Measurements from ENCODE around the gene CD164L2.
"Not testable (repeated sequence)": the region's sequence is repeated elsewhere in the genome, so short reads cannot be mapped to it uniquely, and the experiment has no call there.

CD164L2 gene

GRCh38 chr1:27384797-27385196, 1.7 kb upstream of the CD164L2 start:
- not testable (repeated sequence) for DNase-seq (ENCODE audit: low spot score)

DNA sequence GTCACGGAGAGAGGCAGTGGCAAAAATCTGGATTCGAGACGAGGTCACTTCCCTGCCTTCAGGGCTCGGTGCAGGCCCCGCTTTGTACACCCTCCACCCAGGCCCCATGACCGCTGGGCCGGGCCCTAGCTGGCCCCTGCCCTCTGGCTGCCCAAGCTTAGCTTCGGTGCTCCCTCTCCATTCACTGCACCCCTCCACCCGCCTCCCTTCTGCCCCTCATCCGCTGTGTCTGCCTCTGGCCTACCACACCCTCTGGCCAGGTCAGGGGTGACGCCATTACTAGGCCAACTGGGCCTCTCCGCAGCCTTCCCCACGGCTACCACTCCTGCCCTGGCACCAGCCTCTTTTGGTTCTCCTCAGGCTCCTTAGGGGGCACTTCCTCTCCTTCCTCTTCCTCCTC, 528 bp upstream of the CD164L2 start:
- no peak for DNase-seq (ENCODE audit: low spot score)

DNA sequence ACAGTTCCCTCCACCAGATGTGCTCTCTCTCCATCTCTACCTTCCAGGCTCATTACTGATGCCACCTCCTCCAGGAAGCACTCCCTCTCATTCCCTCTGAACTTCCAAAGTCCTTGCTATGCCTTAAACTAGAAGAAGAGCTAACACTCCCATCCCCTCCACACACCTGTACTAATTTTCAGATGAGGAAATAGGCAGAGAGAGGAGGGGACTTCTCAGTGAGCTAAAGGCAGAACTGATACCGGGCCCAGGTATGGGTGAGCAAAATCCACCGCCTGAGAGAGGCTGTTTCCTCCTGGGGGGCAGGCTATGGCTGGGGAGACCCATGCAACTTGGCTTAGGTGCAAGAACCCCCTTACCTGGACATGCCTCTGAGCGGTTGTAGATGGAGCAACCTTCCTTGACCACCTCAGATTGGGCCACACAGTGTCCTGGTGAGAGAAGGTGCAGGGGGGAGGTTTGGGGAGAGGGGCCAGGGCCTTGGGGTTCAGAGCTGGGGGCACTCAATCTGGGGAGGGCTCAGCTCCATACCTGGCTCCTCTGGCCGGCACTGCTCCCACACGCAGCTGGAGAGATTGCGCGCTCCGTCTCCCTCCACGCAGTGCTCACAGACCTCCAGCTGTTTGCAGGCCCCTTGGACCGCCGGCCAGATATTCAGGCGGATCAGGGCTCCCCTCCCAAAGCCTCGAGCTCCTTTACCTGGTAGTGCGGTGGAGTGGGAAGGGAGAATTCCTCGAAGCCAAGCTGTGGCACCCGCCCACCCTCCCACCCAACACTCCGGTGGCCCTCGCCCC, 967 bp downstream of the CD164L2 start:
- DNase-seq (ENCODE audit: low spot score): no peak

- no peak for DNase-seq (ENCODE audit: low spot score)
Measured at GRCh38 chr1:27380766-27381733, 2.1 kb downstream of the CD164L2 start.

GRCh38 chr1:27380224-27380623, 2.9 kb downstream of the CD164L2 start:
- no peak for DNase-seq (ENCODE audit: low spot score)

DNA sequence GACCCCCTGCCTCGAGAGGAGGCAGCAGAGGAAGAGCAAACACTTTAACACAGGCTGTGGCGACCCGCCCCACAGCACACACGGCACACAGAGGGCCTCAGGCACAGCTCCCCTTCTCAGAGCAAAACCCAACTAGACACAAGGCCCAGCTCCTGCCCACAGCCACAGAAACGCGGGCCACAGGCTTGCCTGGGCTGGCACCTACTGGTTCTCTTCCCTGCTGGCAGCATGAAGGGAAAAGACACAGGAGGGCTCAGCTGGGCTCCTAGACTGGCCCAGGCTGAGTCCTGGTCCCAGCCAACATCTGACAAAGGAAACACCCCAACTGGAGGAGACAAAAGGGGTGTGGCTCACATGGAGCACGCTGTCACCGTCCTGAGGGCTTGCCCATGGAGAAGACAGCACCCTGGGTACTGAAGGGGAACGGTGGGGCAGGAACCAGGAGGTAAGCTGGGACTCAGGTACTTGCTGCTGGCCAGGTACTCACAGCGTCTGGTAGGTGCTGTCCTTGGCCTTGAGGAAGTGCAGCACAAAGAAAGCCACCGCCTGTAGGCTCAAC, 3.5 kb downstream of the CD164L2 start:
- no peak for DNase-seq (ENCODE audit: low spot score)

DNA sequence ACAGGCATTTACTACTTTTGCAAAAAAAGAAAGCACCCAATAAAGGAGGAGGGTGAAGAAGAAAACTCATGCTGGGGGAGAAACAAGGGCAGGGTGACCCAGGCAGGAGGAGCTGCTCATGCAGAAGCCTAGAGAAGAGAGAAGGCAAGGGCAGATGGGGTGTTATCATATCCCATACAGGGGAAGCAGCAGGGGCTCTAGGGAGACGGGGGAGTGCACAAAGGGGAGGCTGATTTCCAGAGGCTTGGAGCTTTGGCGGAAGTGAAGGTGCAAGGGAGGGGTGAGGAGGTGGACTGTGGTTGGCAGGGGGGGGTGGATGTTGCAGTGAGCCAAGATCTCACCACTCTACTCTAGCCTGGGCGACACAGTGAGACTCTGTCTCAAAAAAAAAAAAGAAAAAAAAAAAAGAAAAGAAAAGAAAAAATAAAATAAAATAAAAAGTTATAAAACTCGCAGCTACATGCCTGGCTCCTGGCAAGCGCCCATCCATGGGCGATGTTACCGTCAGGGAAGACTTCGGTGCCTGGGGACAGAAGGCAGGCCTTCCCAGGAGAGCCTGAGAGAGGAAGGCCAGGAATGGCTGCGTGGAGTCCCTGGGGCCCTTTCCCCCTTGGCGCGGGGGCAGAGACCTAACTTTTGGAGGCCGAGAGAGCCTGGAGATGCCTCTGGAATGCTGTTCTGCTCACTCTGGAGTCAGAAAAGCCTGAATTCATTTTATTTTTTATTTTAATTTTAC, 5.2 kb downstream of the CD164L2 start:
- DNase-seq (ENCODE audit: low spot score): no peak

- DNase-seq (ENCODE audit: low spot score): no peak
Measured at GRCh38 chr1:27374362-27375086, 8.6 kb downstream of the CD164L2 start, which contains the start of gene FCN3. Gene FCN3 (minus strand): TSS chr1:27374824. CDS start chr1:27374818, 6 bp downstream.

GRCh38 chr1:27372808-27373690, 10.1 kb downstream of the CD164L2 start:
- no peak for DNase-seq (ENCODE audit: low spot score)

GRCh38 chr1:27372022-27372807, 10.9 kb downstream of the CD164L2 start:
- DNase-seq (ENCODE audit: low spot score): no peak

- DNase-seq (ENCODE audit: low spot score): no peak
Measured at GRCh38 chr1:27368869-27369582, 14.1 kb downstream of the CD164L2 start.

GRCh38 chr1:27367160-27367650, 15.9 kb downstream of the CD164L2 start:
- DNase-seq (ENCODE audit: low spot score): no peak

DNA sequence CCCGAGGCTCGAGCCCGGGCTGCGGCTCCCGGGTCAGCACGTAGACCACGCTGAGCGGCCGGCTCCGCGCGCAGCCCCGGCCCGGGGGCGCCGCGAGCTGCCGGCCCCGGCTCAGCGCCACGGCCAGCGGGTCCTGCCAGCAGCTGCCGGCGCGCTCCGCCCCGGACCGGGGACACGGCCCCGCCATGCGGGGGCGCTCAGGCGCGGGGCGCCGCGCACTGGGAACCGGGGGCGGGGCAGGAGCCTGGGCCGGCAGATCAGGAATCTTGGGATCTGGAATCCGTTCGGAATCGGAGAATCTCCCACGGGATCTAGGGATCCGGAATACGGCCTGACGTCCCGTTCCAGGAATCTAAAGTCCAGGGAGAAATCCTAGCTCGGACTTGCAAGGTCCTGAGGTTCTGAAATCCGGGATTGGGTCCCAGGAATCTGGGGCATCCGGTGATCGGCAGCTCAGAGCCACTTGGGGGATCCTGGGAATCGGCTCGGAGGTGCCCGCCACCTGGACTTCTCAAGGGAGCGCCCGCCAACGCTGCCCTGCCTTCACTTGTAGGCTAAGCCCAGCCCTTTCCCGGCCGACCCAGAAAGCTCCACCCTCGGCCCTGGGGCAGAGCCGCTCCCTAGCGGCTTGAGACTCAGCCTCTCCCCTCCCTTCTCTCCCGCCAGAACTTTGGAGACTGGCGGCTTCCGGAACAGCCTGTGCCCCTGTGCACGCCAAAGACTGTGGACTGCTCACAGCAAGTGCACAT, 16.5 kb downstream of the CD164L2 start, which contains the start of gene MAP3K6:
TSS of gene MAP3K6 (minus strand) at position 551 of the 749 bp plus-strand sequence. CDS start at position 187, 364 bp downstream.
- DNase-seq (ENCODE audit: low spot score): no peak

DNA sequence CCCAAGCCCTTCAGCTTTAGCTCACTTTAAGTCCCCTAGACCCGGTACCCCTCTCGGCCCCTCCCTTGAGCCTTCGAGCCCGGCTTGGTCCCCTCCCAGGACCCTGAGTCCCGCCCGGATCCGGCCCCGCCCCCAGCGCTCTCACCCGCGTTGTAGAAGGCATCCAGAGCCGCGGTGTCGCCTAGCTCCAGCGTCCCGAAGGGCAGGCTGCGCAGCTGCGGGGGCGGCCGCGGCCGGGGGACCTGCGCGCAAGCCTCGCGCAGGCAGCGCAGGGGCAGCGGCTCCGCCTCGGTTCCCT, 17.1 kb downstream of the CD164L2 start:
- peak; percentile 65 for DNase-seq (ENCODE audit: low spot score)

- DNase-seq (ENCODE audit: low spot score): peak; percentile 77
Measured at GRCh38 chr1:27365372-27366112, 17.6 kb downstream of the CD164L2 start.

DNA sequence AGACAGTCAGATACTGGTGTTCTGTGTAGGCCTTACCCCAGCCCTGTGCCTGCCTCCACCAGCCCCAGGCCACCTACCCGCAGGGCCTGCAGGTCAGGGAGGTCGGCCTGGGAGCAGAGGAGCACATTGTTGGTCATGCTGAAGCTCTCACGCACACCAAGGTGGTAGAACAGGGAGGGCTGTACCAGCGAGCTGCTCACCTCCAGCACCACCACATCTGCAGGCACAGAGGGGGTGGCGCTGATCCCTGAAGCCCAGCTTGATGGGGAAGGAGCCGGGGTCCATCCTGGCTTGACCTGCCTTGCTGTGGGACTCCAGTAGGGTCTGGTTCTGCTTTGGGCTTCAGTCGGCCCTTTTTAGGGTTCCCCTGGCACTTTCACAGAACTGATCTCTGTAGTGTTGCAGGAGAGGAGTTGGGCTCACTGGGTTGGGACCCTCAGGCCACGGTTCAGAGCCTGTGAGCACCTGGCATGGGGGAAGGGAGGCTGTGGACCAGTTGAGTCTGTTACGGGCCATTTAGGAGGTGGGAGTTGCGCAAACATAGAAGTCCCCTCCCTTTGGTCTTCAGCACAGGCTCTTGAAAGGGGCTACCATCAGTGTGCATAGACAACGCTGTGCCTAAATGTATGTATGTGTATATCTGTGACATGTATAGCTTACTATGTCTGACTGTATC, 18.3 kb downstream of the CD164L2 start:
- no peak for DNase-seq (ENCODE audit: low spot score)

Measured in CD4-positive, alpha-beta T cell treated with Interleukin-6 at 100 ng/mL for 8 hours (primary cell).